Subcutaneous adipose tissue (tissue), 4 donors: ENCODE measurements around the gene TMEM106A. TPM values are rescaled to one million over a fixed set of nuclear protein-coding genes. Genes with fewer than 3 reads are reported as not detected.

Experiments
- CTCF ChIP-seq: fragments of 450-650 bp; IDR thresholded peaks from one replicate; pipeline ENCODE4 v1.5.1; 2016; ENCODE audit warnings: low read depth, mild to moderate bottlenecking, control low read depth, antibody characterized with exemption, moderate library complexity
- total RNA-seq, 4 donors: library from RNA; depleted of rRNA; stranded (reverse); fragments of >200 nt; gene quantifications; one replicate each; pipeline ENCODE4 v1.1.0, GENCODE V29; 2016

The TMEM106A gene
- total RNA-seq, 4 donors from 2014 or later: 12.6 to 19.6 (median 14.8) TPM

- TF ChIP-seq CTCF: no peak
Observed at GRCh38 chr17:43211123-43211479, 574 bp upstream of the TMEM106A start.

- TF ChIP-seq CTCF: no peak
Observed at GRCh38 chr17:43212641-43213490, 1.2 kb downstream of the TMEM106A start.

- no peak for TF ChIP-seq CTCF
Observed at GRCh38 chr17:43213545-43213944, 1.9 kb downstream of the TMEM106A start.

- TF ChIP-seq CTCF: no peak
Observed at GRCh38 chr17:43215341-43215740, 3.7 kb downstream of the TMEM106A start.

GRCh38 chr17:43216369-43216761 lies 4.7 kb downstream of the TMEM106A start:
- TF ChIP-seq CTCF: no peak

- TF ChIP-seq CTCF: no peak
Observed at GRCh38 chr17:43216762-43217613, 5.3 kb downstream of the TMEM106A start.

- no peak for TF ChIP-seq CTCF
Observed at GRCh38 chr17:43217614-43218087, 6.0 kb downstream of the TMEM106A start.
